Measurements from ENCODE around the gene CTNNA2. TPM values are rescaled to one million over a fixed set of nuclear protein-coding genes. Genes with fewer than 3 reads are reported as not detected.

CTNNA2 gene
- total and polyA plus RNA-seq, 2 of the 8 experiments (the other 6 are each of a cell fraction or from before 2014, with no cell fraction given), result 3.9 to 9.0 TPM

- no peak for TF ChIP-seq POLR2A (IDR thresholded peaks at IDR 0.05; ENCODE audit: control extremely low read depth in 1 of 2, low read depth in 2 of 2, low read length in 2 of 2)
- TF ChIP-seq SP4 (IDR thresholded peaks at IDR 0.05; ENCODE audit: low read length), result no peak
Observed at GRCh38 chr2:80322311-80322920, 809.6 kb downstream of the CTNNA2 start (continued).

Measured in H1 (cell line).